Measurements from ENCODE around the gene TUBGCP6.

- peak; percentile 89; the same call in 1 of the 2 replicates for TF ChIP-seq PATZ1 (CRISPR knock-in tag; IDR thresholded peaks at IDR 0.05; ENCODE audit: borderline replicate concordance)
- TF ChIP-seq ZFP3 (CRISPR knock-in tag; IDR thresholded peaks at IDR 0.05): no peak
- TF ChIP-seq OSR1 (CRISPR knock-in tag; IDR thresholded peaks at IDR 0.05): no peak
- TF ChIP-seq TSHZ2 (CRISPR knock-in tag; IDR thresholded peaks at IDR 0.05): no peak
- no peak for TF ChIP-seq SNAI2 (CRISPR knock-in tag; IDR thresholded peaks at IDR 0.05)
- no peak for TF ChIP-seq POU6F1 (CRISPR knock-in tag; IDR thresholded peaks at IDR 0.05; ENCODE audit: borderline replicate concordance, low read depth)
- no peak for TF ChIP-seq CSDC2 (CRISPR knock-in tag; IDR thresholded peaks at IDR 0.05)
- TF ChIP-seq ZFP30 (CRISPR knock-in tag; IDR thresholded peaks at IDR 0.05): no peak
- TF ChIP-seq CSRNP3 (CRISPR knock-in tag; IDR thresholded peaks at IDR 0.05): no peak
- no peak for TF ChIP-seq PPARA (CRISPR knock-in tag; IDR thresholded peaks at IDR 0.05; ENCODE audit: borderline replicate concordance)
These were observed 48.9 kb upstream of the TUBGCP6 start for GRCh38 chr22:50293441-50294318.

Data from SK-N-SH treated with all-trans-retinoic acid at 6 μM for 48 hours (cell line).